GM21825 (cell line): ENCODE data around the gene CDC42BPA.

ENCODE experiments used
- ATAC-seq: cut with Tn5 transposase; IDR thresholded peaks from one replicate; pipeline ENCODE4 v1.9.1; 2021; ENCODE audit warnings: mild to moderate bottlenecking, moderate library complexity; ENCODE audit not compliant: unreplicated experiment

Gene CDC42BPA

GRCh38 chr1:227335242-227336020, 17.1 kb upstream of the CDC42BPA start:
- no peak for ATAC-seq

GRCh38 chr1:227333423-227333822, 15.1 kb upstream of the CDC42BPA start:
- no peak for ATAC-seq

- no peak for ATAC-seq
Measured at GRCh38 chr1:227330279-227331076, 12.2 kb upstream of the CDC42BPA start.

GRCh38 chr1:227328405-227329019, 10.2 kb upstream of the CDC42BPA start:
- ATAC-seq, result no peak

- no peak for ATAC-seq
Measured at GRCh38 chr1:227325156-227325555, 6.9 kb upstream of the CDC42BPA start.

GRCh38 chr1:227323967-227324268, 5.6 kb upstream of the CDC42BPA start:
- ATAC-seq, result no peak

- no peak for ATAC-seq
Measured at GRCh38 chr1:227323171-227323966, 5.1 kb upstream of the CDC42BPA start.

- ATAC-seq, result no peak
Measured at GRCh38 chr1:227322376-227322775, 4.1 kb upstream of the CDC42BPA start.

GRCh38 chr1:227321035-227321434, 2.7 kb upstream of the CDC42BPA start:
- ATAC-seq, result no peak

- no peak for ATAC-seq
Measured at GRCh38 chr1:227320476-227320875, 2.2 kb upstream of the CDC42BPA start.

- no peak for ATAC-seq
Measured at GRCh38 chr1:227318853-227319607, 738 bp upstream of the CDC42BPA start.

GRCh38 chr1:227317523-227318015, 723 bp downstream of the CDC42BPA start:
- ATAC-seq, result no peak

GRCh38 chr1:227317011-227317451, 1.3 kb downstream of the CDC42BPA start:
- no peak for ATAC-seq

GRCh38 chr1:227316456-227316855, 1.8 kb downstream of the CDC42BPA start:
- ATAC-seq, result no peak

GRCh38 chr1:227315629-227316346, 2.5 kb downstream of the CDC42BPA start:
- ATAC-seq, result no peak

- no peak for ATAC-seq
Measured at GRCh38 chr1:227314014-227314848, 4.1 kb downstream of the CDC42BPA start.

GRCh38 chr1:227312361-227313025, 5.8 kb downstream of the CDC42BPA start:
- ATAC-seq, result no peak

GRCh38 chr1:227311389-227312001, 6.8 kb downstream of the CDC42BPA start:
- ATAC-seq, result no peak
